NCI-H526 treated with DMSO at 0.1 percent for 48 hours (cell line): ENCODE results near the gene EEA1.

Experiments used
- DNase-seq: peaks from one replicate; lab custom pipeline; 2025; lab: John Stamatoyannopoulos, UW

EEA1 gene

DNA sequence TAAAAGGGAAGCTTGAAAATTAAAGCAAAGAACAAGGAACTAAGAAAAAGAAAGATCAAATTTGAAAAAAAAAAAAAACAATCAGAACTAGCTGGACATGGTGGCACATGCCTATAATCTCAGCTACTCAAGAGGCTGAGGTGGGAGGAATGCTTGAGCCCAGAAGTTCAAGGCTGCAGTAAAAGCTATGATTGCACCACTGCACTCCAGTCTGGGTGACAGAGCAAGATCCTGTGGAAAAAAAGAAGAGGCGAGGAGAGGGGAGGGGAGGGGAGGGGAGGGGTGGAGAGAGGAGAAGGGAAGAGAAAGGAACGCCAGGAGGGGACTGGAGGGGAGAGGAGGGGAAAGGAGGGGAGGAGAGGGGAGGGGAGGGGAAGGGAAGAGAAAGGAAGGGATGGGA, 43.0 kb downstream of the EEA1 start:
- DNase-seq = no peak

DNA sequence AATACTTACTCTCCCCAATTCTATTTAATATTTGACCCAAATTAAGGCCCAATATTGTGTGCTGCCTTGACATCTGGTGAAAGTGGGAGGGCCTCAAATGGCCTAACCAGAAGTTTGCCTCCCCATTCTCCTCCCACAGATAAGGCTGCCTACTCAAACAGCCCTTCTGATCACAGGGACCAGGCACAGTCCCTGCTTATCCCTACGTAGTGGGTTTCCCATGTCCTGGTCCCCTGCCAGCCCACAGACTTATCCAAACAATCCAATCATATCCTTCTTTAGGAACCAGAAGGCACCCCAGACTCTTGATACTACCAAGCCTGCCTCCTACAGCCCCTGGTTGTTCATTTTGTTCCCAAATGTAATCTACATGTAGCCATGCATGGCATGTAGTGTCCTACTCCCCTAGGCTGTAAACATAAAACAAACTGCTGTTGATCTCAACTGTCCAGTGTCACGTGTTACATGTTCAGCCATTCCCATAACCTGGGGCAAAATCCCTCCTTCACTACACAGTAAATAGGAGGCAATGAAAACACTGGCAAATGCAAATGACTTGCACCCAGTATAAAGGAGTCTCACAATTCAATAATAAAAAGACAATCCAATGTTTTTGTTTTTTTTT, 49.3 kb downstream of the EEA1 start:
- no peak for DNase-seq

DNA sequence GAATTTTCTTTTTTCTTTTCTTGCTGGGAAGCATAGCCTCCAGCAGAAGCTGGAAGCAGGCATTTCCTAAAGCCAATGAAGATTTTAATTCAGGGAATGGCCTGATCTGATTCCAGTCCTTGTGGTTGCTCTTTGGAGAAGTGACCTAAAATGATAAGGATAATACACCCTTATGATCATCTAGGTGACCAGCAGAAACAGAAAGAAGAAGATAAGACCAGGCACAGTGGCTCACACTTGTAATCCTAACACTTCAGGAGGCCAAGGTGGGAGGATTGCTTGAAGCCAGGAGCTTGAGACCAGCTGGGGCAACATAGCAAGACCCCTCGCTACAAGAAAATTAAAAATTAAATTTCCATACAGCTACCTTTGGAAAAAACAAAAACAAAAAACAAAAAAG, 51.2 kb downstream of the EEA1 start:
- no peak for DNase-seq

DNA sequence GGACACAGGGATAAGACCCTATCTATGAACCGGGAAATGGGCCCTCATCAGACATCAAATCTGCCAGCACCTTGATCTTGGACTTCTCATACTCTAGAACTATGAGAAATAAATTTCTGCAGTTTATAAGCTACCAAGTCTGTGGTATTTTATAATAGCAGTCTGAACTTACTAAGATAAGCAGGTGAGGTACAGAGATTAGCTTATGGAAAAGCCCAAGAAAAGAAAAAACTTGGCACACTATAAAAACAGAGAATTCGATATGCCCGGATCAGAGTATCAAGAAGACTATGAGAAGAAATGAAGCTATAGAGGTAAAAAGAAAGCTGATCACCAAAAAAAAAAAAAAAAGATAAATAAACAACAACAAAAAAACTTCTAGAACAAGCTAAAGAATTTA, 52.6 kb downstream of the EEA1 start:
- DNase-seq = no peak

DNA sequence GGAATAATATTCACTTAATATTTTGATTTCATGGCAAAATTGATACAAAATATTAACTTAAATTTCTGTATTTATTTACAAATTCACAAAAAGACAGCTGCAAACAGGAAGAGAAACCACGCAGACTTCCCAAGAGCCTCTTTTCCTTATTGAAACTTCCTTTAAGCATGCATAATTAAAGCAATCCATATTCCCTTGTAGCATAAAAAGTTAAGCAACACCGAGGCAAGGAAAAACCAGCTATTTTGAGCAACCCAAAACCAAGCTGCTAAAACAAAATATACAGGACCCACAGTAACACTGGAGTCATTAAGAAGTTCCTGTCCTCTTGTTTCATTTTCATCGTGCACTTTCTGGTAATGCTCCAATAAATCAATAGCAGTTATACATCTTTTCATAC, 58.0 kb downstream of the EEA1 start:
- no peak for DNase-seq

DNA sequence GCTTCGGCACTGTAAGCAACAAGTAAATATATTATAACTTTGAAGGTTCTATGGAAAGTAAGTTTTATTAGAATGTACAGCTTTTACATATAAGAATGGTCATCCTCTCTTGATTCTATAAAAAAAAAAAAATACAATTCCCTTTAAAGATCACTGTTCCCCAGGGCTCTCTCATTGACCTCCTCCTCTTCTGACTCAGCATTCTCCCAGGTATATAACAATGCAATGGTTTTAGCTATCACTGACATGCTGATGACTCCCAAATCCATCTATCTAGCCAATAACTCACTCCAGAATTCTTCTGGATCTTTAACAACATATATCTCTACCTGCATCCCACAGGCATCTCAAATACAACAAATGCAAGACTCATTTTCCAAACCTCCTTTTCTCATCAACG, 62.7 kb downstream of the EEA1 start:
- no peak for DNase-seq

DNA sequence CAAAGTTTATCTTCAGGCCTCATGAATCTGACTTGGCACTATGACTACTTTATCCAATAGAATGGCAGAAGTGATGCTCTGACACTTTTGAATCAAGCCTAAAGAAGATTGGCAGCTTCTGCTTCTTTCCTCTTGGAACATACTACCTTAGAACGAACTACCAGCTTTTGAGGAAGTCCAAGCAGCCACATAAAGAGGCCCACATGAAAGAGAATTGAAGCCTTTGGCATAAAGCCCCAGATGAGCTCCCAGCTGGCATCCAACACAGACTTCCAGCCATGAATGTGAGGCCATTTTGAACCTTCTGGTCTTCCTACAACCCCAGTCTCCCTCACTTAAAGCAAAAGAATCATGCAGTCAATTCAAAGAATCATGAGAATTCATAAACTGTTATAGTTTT, 65.8 kb downstream of the EEA1 start:
- no peak for DNase-seq

DNA sequence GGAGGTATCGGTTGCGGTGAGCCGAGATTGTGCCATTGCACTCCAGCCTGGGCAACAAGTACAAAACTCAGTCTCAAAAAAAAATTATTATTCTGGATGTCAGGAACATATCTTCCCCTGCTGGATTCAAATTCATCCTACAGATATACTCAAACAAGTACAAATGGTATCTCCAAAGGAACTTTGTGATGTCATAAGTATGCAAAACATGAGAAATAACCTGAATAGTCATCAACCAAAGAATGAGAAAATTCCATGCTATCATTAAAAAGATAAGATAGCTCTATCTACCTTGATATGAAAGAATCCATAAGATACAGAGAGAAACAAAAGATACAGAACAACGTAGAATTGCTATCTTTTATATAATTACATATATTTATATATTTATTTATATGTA, 67.7 kb downstream of the EEA1 start:
- no peak for DNase-seq

DNA sequence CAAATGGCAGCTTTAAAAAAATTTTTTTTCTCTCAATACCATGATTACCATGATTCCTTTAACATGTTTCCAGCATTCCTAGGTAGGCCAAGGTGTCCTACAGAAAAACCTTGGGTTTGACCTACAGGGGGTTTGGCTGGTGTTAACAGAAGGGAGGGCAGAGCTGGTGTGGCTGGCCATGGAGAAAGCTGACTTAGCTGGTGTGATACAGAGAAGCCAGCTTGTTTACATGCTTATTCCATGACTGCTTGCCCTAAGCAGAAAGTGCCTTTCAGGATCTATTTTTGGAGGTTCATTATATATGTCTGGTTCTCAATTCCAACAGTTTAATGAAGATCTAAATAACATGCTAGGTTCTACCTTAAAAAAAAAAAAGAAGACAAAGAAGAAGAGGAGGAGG, 68.6 kb downstream of the EEA1 start:
- DNase-seq = no peak

DNA sequence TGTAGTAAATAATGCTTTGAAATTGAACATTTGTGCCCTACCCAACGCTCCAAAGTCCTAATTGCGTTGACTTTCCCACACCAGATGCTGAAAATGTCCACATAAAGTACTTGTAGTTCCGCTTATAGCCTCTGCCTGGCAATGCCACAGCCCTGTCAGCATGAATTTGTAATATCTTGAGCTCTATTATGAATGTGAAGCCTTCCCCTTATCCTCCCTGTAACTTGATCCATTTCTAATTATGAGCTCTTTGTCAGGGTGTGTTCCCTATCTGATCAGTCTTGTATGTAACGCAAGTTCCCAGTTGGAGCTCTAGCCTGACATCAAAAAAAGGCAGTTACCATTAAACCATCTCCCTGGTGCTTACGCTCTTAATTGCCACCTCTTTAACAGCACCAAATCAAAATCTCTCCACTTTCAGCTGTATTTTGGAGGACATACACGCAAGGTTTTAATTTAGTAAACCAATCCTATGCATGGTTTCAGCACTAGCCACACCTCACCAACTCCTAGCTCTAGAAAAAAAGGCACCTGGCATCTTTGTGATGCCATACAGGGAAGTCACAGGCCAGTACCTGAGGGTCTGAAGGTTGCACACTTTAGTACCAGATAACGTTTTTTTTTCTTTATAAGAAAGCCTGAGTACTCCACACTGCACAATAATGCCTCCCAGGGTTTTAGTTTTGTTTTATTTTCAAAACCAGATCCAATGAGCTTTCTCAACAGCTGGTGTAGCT, 69.3 kb downstream of the EEA1 start:
- peak; percentile 86 for DNase-seq

DNA sequence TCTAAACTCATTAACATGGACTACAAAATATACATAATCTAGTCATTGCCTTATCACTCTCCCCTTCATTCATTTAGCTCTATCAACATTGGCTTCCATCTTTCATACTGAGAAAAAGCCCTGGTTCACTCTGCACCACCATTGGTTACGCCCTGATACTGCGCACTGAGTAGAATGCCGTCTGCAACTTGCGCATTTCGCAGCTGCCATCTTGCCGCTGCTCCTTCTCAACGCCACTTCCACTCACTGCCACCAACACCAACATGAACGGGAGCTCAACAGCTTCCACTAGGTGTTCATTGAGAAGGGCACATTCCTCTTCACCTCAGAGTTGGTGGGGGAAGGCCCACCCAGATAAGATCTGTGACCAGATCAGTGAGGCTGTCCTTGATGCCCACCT, 71.3 kb downstream of the EEA1 start:
- DNase-seq = no peak

DNA sequence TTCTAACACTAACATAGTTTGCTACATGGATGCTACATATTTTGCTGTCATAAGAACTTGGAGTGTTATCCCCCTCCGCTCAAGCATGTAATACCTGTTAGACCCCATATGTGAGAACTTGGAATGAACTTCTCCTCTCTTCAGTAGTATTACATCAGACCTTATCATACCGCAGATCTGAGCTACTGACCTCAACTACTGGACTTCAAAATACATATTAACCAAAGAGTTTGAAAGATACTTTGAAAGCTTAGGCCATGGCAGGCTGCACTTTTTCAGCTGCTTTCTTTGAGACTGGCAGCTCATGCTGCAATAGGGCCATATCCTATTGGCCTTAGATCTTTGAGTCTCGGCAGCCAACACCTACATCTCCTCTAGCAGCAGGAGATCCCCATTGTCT, 74.8 kb downstream of the EEA1 start:
- no peak for DNase-seq

DNA sequence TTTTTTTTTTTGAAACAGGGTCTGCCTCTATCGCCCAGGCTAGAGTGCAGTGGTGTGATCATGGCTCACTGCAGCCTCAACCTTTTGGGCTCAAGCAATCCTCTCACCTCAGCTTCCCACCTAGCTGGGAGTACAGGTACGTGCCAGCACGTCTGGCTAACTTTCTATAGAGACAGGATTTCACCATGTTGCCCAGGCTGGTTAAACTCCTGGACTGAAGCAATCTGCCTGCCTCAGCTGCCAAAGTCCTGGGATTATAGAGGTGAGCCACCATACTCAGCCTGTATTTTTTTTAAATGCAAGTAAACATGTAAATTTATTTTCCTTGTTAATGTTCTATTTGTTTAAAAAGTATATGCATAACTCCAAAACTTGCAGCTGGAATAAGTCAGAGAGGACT, 80.4 kb downstream of the EEA1 start:
- no peak for DNase-seq

DNA sequence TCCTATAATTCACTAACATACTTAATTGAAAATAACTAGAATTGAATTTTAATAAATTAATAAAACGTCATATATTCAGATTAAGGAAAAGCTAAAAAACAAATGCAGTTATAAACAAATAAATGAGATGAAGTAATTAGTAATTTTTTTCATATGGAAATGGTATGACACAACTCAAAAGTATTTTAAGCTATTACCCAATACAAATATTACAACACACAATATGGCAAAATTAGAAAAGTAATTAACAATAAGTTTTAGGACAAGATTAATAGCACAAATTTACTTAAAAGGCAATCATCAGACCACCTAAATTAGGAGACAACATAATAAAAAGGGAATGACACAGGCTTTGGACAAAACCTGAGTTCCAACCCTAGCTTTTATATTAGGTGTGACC, 81.7 kb downstream of the EEA1 start:
- no peak for DNase-seq

DNA sequence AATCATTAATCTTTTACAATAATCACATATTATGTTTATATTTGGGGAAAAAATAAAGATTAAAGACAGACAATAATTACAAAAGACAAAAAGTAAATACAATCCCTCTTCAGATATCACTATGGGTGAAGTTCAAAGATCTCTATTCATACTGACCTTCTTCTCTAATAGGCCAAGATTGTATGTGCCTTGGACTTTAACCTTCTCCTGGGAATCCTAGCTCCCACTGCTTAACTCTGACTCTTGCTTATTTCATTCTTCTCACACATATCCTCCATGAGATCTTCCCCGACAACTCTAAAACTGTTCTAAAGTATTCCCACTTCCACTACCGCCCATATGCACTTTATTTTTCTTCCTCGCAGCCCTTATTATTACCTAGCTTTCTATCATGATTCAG, 83.8 kb downstream of the EEA1 start:
- DNase-seq = no peak

DNA sequence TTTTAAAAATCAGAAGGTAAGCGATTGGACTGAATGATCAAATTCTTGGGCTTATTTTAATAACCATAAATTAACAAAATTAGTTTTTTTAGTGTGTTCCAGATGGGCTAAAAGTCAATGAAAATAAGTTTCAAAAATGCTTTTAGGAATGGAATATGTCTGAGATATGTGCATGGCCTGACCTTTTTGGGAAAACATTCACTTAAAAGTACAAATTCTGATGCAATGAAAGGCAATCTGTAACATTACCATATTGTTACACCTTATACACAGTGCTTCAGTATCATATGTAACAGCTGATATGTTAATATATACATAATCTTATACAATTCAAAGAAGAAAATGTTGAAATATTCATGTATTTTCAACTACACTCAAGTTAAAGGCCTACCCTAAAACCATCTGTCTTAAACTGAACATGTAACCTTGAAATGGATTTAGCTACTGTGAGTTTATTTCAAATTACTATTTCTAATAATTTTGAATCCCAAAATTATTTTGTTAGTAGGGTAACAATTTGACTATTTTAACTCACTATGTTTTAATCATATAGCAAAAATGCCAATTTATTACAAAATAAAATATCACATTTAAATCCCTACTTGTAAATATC, 84.8 kb downstream of the EEA1 start:
- DNase-seq = no peak

DNA sequence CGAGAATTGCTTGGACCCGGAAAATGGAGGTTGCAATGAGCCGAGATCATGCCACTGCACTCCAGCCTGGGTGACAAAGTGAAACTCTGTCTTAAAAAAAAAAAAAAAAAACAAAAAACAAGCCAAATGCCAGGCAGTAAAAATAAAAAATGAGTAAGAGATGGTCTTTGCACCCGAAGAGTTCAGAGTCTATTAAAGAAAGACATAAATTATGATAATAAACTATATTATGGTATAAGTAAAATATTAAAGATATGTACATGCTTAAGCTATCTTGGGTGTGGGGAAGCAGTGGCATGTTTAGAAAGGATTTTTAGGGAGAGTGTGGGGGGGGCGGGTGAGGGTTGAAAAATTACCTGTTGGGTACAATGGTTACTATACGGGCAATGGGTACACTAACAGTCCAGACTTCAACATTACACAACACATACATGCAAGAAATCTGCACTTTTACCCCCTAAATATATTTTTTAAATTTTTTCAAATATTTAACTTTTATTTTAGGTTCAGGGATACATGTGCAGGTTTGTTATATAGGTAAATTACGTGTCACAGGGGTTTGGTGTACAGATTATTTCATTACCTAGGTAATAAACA, 99.3 kb downstream of the EEA1 start:
- no peak for DNase-seq

DNA sequence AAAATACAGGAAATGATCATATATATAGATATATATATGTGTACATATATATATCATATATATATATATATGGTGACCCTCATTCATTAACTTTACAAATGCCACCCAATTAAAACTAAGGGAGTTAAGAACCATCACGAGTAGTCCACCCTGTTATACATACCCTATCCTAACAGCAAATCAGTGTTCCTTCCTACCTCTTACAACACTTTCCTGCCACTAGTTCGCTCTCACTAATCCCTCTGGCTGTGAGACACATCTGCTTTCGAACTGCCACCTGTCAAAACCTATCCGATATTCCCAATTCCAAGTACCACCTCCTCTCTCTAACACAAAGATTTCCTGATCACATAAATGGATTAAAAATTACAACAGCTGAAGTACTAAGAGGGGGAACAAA, 100.5 kb downstream of the EEA1 start:
- DNase-seq = no peak

DNA sequence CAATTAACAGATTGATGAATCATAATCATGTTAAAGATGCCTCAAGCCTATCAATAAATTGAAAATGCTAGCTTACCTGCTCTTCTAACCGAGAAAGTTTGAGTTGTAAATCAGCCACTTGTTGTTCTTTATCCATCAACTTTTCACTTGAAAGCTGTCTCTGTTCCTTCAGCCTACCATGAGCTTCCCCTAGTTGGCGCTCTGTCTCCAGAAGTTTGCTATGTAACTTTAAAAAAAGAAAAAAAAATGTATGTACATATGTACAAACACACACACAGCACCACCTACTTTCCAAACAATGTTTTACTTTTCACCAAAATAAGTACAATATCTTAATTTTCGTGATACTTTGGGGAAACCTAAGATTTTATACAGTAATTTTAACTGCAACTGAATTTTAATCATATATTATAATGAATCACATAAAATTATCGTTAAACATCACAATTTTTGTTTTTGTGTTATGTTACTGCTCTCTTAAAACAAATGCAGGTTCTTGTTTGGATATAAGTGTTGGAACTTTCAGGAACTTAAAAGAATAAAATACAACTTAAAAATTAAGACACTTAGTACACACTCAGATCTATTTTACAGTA, 101.2 kb downstream of the EEA1 start:
- no peak for DNase-seq

DNA sequence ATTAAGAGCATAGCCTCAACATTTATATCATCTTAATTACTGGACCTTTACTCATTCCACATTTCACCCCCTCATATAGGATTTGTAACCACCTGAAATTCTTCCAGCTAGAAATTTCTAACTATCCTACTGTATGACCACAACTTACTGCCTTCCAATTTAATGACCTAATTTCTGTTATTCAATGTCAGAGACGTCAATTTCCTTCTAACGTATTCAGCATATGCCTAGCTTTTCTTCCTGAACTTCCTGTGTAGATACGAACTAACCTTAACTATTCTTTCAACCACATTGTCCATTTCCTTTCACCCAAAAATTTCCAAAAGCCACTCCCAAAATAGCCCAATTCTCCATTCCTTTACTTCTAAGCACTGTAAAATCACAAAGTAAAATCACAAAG, 108.0 kb downstream of the EEA1 start:
- no peak for DNase-seq

DNA sequence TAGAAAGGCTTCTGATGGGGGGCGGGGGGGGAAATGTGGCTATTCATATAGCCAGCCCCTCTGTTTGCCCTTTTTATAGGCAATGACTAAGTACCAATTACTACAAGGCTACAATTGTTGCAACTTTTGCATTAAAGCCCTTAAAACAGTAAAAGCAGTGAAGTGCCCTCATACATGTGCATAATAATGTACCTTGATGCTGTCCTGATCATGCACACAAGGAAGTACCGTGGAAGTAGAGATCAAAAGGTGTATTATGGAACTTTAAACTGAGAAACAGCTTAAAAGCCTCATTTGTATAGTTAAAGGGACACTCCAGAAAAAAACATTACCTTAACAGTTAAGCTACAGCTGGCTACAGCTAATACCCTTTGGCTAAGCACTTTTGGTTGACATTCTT, 114.5 kb downstream of the EEA1 start:
- DNase-seq = no peak

DNA sequence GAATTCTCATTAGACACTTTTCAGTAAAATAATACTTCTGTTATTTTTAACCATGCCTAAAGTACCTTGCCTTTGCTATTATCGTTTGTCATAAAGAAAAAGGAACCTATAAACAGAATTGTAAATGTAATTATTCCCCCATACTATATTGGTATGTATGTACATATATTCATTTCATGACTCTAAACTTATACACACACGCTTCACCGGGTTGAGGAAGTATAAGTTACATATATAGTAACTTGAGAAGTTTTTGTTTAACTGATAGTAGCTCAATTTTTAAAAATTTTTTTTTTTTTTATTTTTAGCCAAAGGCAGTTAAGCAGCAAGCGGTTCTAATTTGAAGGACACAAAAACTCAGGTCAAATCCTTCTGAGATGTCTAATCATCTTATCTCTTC, 118.7 kb downstream of the EEA1 start:
- no peak for DNase-seq

DNA sequence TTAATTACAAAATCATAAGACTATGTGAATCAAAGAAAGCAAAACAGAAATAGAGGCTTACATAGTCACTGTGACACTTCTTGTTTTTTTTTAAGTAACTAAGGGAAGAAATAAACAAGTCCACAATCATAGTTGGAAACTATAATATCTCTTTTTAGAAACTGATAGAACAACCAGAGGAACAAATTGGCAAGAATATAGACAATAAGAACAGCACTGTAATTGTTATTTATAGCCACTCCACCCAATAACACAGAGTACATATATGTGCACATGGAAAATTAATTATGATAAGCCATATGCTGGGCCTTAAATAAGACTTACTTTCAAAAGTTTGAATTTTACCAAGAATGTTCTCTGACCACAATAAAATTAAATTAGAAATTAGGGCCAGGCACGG, 125.2 kb downstream of the EEA1 start:
- DNase-seq = no peak
